ENCODE measurements around the gene KCNJ6. TPM values are rescaled to one million over a fixed set of nuclear protein-coding genes. Genes with fewer than 3 reads are reported as not detected.
"Not testable (repeated sequence)": the region's sequence is repeated elsewhere in the genome, so short reads cannot be mapped to it uniquely, and the experiment has no call there.

KCNJ6 gene
- total and polyA plus RNA-seq, 5 experiments from 2014 or later, result not detected

- Mint-ChIP-seq H3K9me3 (peaks cover 0 to 16% (median 9%) of the 10 kb centered on the region in 9 donors), H3K36me3 (no peaks in the 10 kb centered on the region), H3K4me1 (no peaks in the 10 kb centered on the region), H3K4me3 (no peak overlapping the region), H3K27me3 (peaks cover 14 to 30% (median 18%) of the 10 kb centered on the region in 5 donors), H3K27ac (no peak overlapping the region)
- DNase-seq (no peak), ATAC-seq (no peak)
- POLR2A ChIA-PET, result no interaction called here
These were observed 11.5 kb upstream of the KCNJ6 start for GRCh38 chr21:37927711-37928110.

- H3K9me3 Mint-ChIP-seq, result peaks cover 0 to 8% (median 1%) of the 10 kb centered on the region in 9 donors
- POLR2A ChIA-PET, result no interaction called here
- no peak overlapping the region for H3K4me3 Mint-ChIP-seq
- H3K27ac Mint-ChIP-seq, result peak overlapping the region in 1 of 10 donors; percentile 18
- peaks cover 0 to 5% (median 2%) of the 10 kb centered on the region in 3 donors for H3K36me3 Mint-ChIP-seq
- peaks cover 34 to 76% (median 42%) of the 10 kb centered on the region in 5 donors for H3K27me3 Mint-ChIP-seq
- H3K4me1 Mint-ChIP-seq, result peaks cover 0 to 5% (median 0%) of the 10 kb centered on the region in 4 donors
- ATAC-seq (no peak), DNase-seq (no peak)
These were observed 4.8 kb upstream of the KCNJ6 start for GRCh38 chr21:37921091-37921490.

GRCh38 chr21:37920302-37920701, 4.0 kb upstream of the KCNJ6 start:
- Mint-ChIP-seq H3K27ac (peak overlapping the region in 1 of 10 donors; percentile 66), H3K4me1 (peaks cover 5 to 10% (median 6%) of the 10 kb centered on the region in 4 donors), H3K27me3 (peaks cover 40 to 84% (median 45%) of the 10 kb centered on the region in 5 donors)
- POLR2A ChIA-PET, ATAC-seq, H3K36me3 Mint-ChIP-seq, DNase-seq, H3K9me3 Mint-ChIP-seq, H3K4me3 Mint-ChIP-seq: not testable (repeated sequence)

- Mint-ChIP-seq H3K27me3 (peaks cover 45 to 95% (median 57%) of the 10 kb centered on the region in 5 donors), H3K27ac (no peak overlapping the region), H3K4me3 (no peak overlapping the region), H3K36me3 (peaks cover 0 to 16% (median 6%) of the 10 kb centered on the region in 3 donors), H3K9me3 (peaks cover 0 to 12% (median 2%) of the 10 kb centered on the region in 9 donors), H3K4me1 (peaks cover 6 to 14% (median 10%) of the 10 kb centered on the region in 4 donors)
- DNase-seq, result no peak
- POLR2A ChIA-PET, result no interaction called here
- no peak for ATAC-seq
These were observed 1.4 kb upstream of the KCNJ6 start for GRCh38 chr21:37917612-37918011.

GRCh38 chr21:37915941-37916309, 332 bp downstream of the KCNJ6 start:
- H3K9me3 Mint-ChIP-seq, result peaks cover 0 to 10% (median 2%) of the 10 kb centered on the region in 9 donors
- H3K27ac Mint-ChIP-seq, result peak overlapping the region in 1 of 10 donors; percentile 70
- peaks cover 6 to 14% (median 10%) of the 10 kb centered on the region in 4 donors for H3K4me1 Mint-ChIP-seq
- POLR2A ChIA-PET, result no interaction called here
- peak overlapping the region in 2 of 10 donors; percentile 40 to 51 for H3K4me3 Mint-ChIP-seq
- peaks cover 0 to 16% (median 6%) of the 10 kb centered on the region in 3 donors for H3K36me3 Mint-ChIP-seq
- DNase-seq (no peak), ATAC-seq (no peak)
- H3K27me3 Mint-ChIP-seq, result peaks cover 43 to 94% (median 57%) of the 10 kb centered on the region in 5 donors

GRCh38 chr21:37915497-37915911, 753 bp downstream of the KCNJ6 start:
- Mint-ChIP-seq H3K27ac (peak overlapping the region in 1 of 10 donors; percentile 70), H3K4me3 (peak overlapping the region in 3 of 10 donors; percentile 27 to 51 (median 40)), H3K9me3 (peaks cover 0 to 10% (median 2%) of the 10 kb centered on the region in 9 donors), H3K36me3 (peaks cover 0 to 16% (median 6%) of the 10 kb centered on the region in 3 donors), H3K27me3 (peaks cover 42 to 91% (median 56%) of the 10 kb centered on the region in 5 donors), H3K4me1 (peaks cover 6 to 14% (median 10%) of the 10 kb centered on the region in 4 donors)
- DNase-seq (no peak), ATAC-seq (no peak)
- POLR2A ChIA-PET, result no interaction called here

- H3K27ac Mint-ChIP-seq, result no peak overlapping the region
- H3K4me3 Mint-ChIP-seq, result no peak overlapping the region
- POLR2A ChIA-PET, result no interaction called here
- H3K36me3 Mint-ChIP-seq, result peaks cover 0 to 16% (median 6%) of the 10 kb centered on the region in 3 donors
- H3K9me3 Mint-ChIP-seq, result peaks cover 0 to 10% (median 0%) of the 10 kb centered on the region in 9 donors
- ATAC-seq (no peak), DNase-seq (no peak)
- peaks cover 6 to 14% (median 10%) of the 10 kb centered on the region in 4 donors for H3K4me1 Mint-ChIP-seq
- H3K27me3 Mint-ChIP-seq, result peaks cover 33 to 77% (median 45%) of the 10 kb centered on the region in 5 donors
These were observed 3.6 kb downstream of the KCNJ6 start for GRCh38 chr21:37912616-37913015.

- Mint-ChIP-seq H3K4me3 (no peak overlapping the region), H3K4me1 (peaks cover 0 to 1% (median 0%) of the 10 kb centered on the region in 4 donors), H3K9me3 (peaks cover 0 to 10% (median 0%) of the 10 kb centered on the region in 9 donors), H3K27ac (no peak overlapping the region), H3K27me3 (peaks cover 22 to 79% (median 29%) of the 10 kb centered on the region in 5 donors), H3K36me3 (peaks cover 0 to 6% (median 0%) of the 10 kb centered on the region in 3 donors)
- ATAC-seq (no peak), DNase-seq (no peak)
- POLR2A ChIA-PET, result no interaction called here
These were observed 6.3 kb downstream of the KCNJ6 start for GRCh38 chr21:37909936-37910335.

GRCh38 chr21:37908691-37909090, 7.6 kb downstream of the KCNJ6 start:
- POLR2A ChIA-PET, result no interaction called here
- Mint-ChIP-seq H3K4me1 (no peaks in the 10 kb centered on the region), H3K27ac (no peak overlapping the region), H3K9me3 (peaks cover 0 to 5% (median 0%) of the 10 kb centered on the region in 9 donors), H3K4me3 (no peak overlapping the region), H3K36me3 (no peaks in the 10 kb centered on the region), H3K27me3 (peaks cover 17 to 72% (median 22%) of the 10 kb centered on the region in 5 donors)
- ATAC-seq (no peak), DNase-seq (no peak)

- no peak overlapping the region for H3K4me3 Mint-ChIP-seq
- ATAC-seq, result no peak
- H3K9me3 Mint-ChIP-seq, result peaks cover 0 to 7% (median 0%) of the 10 kb centered on the region in 9 donors
- DNase-seq, result no peak
- POLR2A ChIA-PET, result no interaction called here
- H3K27me3 Mint-ChIP-seq, result peaks cover 9 to 67% (median 13%) of the 10 kb centered on the region in 5 donors
- no peaks in the 10 kb centered on the region for H3K36me3 Mint-ChIP-seq
- H3K27ac Mint-ChIP-seq, result no peak overlapping the region
- H3K4me1 Mint-ChIP-seq, result no peaks in the 10 kb centered on the region
These were observed 9.2 kb downstream of the KCNJ6 start for GRCh38 chr21:37907076-37907475.

- H3K27me3 Mint-ChIP-seq, result peaks cover 12 to 59% (median 13%) of the 10 kb centered on the region in 5 donors
- H3K27ac Mint-ChIP-seq, result peak overlapping the region in 1 of 10 donors; percentile 3
- POLR2A ChIA-PET, result no interaction called here
- no peak for ATAC-seq
- no peaks in the 10 kb centered on the region for H3K4me1 Mint-ChIP-seq
- no peaks in the 10 kb centered on the region for H3K36me3 Mint-ChIP-seq
- peaks cover 0 to 7% (median 0%) of the 10 kb centered on the region in 9 donors for H3K9me3 Mint-ChIP-seq
- H3K4me3 Mint-ChIP-seq, result no peak overlapping the region
- DNase-seq, result no peak
These were observed 11.0 kb downstream of the KCNJ6 start for GRCh38 chr21:37905291-37905690.

- POLR2A ChIA-PET, result no interaction called here
- Mint-ChIP-seq H3K4me3 (no peak overlapping the region), H3K27me3 (peaks cover 13 to 59% (median 16%) of the 10 kb centered on the region in 5 donors), H3K36me3 (no peaks in the 10 kb centered on the region), H3K27ac (no peak overlapping the region), H3K9me3 (peaks cover 0 to 7% (median 0%) of the 10 kb centered on the region in 9 donors), H3K4me1 (no peaks in the 10 kb centered on the region)
- DNase-seq (no peak), ATAC-seq (no peak)
These were observed 11.4 kb downstream of the KCNJ6 start for GRCh38 chr21:37904856-37905255.

- ATAC-seq (no peak), DNase-seq (no peak)
- no peaks in the 10 kb centered on the region for H3K36me3 Mint-ChIP-seq
- no peak overlapping the region for H3K4me3 Mint-ChIP-seq
- H3K4me1 Mint-ChIP-seq, result no peaks in the 10 kb centered on the region
- POLR2A ChIA-PET, result no interaction called here
- no peak overlapping the region for H3K27ac Mint-ChIP-seq
- peaks cover 10 to 66% (median 14%) of the 10 kb centered on the region in 5 donors for H3K27me3 Mint-ChIP-seq
- H3K9me3 Mint-ChIP-seq, result peaks cover 0 to 7% (median 0%) of the 10 kb centered on the region in 9 donors
These were observed 12.9 kb downstream of the KCNJ6 start for GRCh38 chr21:37903396-37903795.

- peaks cover 5 to 60% (median 19%) of the 10 kb centered on the region in 5 donors for H3K27me3 Mint-ChIP-seq
- DNase-seq, result no peak
These were observed 17.1 kb downstream of the KCNJ6 start for GRCh38 chr21:37899146-37899545.

More at GRCh38 chr21:37899146-37899545, 17.1 kb downstream of the KCNJ6 start:
- Mint-ChIP-seq H3K4me1 (no peaks in the 10 kb centered on the region), H3K4me3 (no peak overlapping the region), H3K36me3 (no peaks in the 10 kb centered on the region), H3K9me3 (peaks cover 0 to 7% (median 0%) of the 10 kb centered on the region in 9 donors), H3K27ac (no peak overlapping the region)
- no peak for ATAC-seq
- POLR2A ChIA-PET, result no interaction called here
